ENCODE measurements around the gene TFF2.

The TFF2 gene

DNA sequence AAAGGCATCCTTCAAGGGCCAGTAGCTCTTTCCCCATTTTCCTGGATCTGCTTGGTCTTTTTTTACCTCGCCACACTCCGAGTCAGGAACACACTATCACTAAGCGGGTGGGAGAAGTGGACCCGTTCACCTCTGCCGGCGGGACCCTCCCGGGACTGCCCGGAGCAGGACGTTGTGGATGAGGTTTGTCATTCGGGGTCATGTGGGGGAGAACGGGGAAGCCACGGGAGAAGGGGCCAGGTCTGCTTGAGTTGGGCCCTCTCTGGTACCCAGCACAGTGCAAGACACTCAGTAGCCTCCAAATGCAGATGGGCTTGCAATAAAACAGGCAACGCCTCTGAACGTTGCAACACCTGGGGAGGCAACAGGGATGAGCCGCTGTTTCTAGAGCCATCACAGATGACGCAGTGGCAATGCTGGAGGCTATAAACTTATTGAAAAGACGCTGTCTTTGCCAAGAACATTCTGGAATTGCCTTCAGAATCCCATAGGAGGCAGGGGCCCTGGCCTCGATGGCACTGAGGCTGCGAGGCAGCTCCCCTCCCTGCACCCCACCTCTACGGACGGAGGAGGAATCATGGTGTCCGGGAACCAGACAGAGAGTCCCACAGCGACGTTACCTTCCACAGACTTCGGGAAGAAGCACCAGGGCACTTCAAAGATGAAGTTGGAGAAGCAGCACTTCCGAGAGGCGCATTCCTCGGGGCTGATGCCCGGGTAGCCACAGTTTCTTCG lies 3.8 kb downstream of the TFF2 start:
- no peak for DNase-seq (ENCODE audit: low read depth in 3 of 3)

DNA sequence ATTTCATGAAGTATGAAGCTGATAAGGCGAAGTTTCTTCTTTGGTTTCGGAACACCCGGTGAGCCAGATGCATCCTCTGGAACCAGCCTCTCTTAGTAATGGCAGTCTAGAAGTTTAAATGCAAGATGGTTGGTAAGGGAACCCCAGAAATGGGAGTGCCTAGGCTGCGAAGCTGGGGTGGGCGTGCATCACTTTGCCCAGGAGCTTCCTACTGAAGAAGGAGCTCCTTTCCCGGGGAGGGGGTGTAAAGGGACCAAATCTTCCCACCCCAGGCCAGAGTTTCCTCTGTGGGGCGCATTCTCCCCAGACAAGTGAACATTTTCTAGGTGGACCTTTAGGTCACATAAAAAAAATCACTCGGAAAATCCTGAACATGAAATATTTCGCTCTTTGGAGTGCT lies 4.4 kb downstream of the TFF2 start:
- DNase-seq (ENCODE audit: low read depth in 3 of 3) = no peak

DNA sequence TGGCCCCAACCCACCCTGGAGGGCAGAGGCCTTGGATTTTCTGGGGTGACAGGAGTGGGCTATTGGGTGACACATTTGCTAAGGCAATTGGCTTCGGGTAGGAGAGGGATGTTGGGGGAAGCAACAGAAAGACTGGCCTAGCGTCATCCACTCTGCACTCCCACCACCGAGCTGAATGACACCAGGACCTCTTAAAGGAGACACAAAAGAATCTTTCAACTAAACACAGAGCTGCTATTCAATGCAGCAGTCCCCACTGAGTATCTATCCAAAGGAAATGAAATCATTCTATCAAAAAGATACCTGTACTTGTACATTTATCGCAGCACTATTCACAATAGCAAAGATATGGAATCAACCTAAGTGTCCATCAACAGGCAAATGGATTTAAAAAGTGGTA lies 6.2 kb downstream of the TFF2 start:
- DNase-seq (ENCODE audit: low read depth in 3 of 3) = no peak

DNA sequence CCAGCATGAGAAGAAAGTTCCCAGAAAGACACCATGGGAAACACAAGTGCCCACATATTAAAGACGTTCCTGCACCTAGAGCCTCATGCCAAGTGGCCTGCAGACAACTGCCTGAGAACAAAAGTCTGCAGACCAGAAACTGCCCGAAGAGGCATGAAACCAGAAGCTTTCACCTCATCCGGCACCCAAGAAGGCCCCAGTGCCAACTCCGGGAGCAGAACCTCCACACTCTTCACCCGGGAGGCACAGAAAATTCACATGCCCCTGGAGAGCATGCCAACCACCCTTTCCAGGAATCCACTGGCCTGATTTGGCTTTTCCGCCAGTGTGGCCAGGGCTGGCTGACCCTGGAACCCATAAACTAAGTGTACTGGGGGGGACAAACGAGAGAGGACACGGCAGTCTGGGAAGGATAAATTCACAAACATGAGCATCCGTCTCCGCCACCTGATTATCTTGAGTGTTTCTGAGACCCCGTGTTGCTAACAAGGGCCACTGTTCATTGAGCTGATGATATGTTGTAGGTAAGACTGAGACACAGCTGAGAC lies 6.8 kb downstream of the TFF2 start:
- DNase-seq (ENCODE audit: low read depth in 3 of 3) = no peak

DNA sequence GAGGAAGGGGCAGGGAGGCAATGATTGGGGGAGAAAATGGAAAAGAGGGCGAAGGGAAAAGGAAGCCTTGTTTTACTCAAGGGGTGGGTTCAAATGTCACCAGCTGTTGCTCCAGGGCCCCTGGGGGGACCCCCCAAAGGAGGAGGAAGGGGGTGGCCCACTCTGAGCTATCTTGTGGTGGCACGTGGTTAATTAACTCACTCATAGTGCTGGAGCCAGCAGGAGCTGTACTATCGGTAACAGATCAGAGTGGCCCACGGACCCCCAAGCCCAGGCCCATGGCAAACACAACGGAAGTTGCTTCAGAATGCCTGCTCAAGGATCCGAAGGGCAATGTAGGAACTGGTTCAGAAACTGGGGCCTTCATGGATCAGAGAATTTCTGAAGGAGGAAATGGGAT lies 7.2 kb downstream of the TFF2 start:
- DNase-seq (ENCODE audit: low read depth in 3 of 3) = no peak

DNA sequence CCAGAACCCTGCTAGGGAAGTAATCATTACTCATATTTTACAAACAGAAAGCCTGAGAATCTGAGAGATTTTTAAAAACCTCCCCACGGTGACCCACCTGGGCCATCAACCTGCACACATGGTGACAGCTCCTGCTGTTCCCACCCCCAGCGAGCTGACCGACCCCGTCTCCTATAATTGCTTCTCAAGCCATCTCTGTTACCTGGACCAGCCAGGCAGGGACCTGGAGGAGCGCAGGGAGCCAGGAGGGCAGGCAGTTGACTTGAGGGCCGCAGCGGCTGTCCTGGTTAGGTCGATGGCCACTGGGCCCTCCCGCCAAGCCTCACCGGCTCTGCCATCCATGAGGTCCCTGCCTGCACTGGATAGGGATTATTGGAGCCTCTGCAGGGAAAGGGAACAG lies 7.7 kb downstream of the TFF2 start:
- no peak for DNase-seq (ENCODE audit: low read depth in 3 of 3)

DNA sequence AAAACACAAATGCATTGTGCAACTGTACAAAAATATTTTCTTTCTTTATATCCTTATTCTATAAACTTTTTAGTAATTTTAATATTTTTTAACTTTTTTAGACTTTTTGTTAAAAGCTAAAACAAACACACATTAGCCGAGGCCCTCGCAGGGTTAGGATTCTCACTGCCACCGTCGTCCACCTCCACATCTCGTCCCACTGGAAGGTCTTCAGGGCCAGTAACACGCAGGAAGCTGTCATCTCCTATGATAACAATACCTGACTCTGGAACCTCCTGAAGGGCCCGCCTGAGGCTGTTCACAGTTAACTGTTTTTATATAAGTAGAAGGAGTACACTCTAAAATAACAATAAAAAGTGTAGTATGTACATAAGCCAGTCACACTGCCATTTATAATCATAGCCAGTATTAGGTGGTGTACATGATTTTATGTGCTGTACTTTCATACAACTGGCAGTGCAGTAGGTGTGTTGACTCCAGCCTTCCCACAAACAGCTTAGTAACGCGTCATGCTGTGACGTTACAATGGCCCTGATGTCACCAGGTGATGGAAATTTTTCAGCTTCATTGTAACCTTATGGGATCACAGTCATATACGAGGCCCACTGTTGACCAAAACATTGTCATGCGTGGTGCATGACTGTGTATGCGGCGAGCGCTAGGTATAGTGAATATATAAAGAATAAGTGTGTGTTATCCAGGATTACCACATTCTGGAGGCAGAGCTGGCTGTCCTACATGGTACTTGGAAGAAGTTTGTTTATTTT lies 8.8 kb downstream of the TFF2 start:
- DNase-seq (ENCODE audit: low read depth in 3 of 3) = no peak

DNA sequence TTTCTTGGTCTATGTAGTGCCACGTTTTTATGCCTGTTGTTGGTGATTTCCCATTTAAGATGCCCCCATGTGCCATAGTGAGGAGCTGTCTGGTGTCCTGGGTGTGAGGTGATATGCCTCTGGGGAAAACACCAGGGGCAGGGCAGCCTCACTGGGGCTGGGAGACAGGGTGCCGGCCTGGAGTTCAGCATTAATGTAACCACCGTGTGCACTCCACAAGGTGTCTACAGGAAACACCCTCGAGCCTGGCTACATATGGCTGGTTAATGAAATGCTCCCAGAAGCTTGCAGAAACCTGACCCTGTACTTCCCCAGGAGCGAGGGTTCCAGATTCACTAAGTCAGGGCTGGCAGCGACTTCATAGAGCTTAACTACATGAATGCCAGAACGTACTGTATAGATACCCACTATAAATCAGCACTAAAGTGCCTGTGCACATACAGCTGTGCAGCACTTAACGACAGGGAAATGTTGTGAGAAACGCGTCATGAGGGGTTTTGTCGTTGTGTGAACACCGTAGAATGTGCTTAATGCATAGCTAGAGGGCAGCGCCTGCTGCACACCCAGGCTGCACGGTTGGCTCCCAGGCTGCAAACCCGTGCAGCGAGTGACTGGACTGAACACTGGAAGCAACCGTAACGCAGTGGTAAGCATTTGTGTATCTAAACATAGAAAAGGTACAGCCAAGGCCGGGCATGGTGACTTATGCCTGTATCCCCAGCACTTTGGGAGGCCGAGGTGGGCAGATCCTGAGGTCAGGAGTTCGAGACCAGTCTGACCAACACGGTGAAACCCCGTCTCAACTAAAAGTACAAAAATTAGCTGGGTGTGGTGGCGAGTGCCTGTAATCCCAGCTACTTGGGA lies 10.4 kb downstream of the TFF2 start:
- DNase-seq (ENCODE audit: low read depth in 3 of 3) = no peak

DNA sequence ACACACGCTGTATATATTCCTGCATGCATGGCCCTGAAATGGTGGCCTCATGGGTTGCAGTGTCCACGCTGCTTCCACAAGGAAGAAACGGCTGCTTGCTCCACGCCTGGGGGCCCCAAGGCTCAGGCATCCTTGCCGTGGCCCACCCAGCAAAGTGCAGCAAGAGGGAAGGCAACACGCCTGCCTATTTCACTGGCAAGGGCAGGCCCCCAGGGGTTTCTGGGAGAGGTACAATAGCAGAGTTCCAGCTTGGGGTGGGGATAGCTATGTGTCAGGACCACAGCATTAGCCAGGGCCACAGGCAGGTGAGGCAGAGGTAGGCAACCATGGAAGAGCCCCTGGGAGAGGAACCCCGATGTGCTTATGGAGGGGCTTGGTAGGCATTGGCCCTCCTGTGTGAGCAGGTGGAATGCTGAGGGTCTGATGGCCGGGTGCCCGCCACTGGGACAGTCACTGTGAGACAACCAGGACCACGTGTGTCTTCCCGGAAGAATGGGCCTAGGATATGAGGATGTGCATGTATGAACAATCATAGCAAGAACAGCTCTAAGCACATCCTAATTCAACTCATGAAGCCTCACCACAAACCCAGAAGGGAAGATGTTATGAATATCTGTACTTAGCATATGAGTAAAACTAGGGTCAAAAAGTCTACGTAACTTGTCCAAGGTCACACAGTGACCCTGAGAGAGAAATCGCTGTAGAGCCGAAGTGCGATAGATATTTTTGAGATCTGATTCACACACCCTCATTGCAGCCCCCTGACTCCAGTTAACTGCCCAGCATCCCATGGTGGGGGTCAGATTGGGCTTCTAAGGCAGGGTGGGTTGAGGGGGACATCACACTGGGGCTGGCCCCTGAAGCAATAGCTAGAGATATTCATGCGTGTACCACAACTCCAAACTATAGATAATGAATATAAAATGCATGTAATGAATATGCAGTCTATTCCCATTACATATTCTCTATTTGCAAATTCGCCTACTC lies 11.8 kb downstream of the TFF2 start:
- DNase-seq (ENCODE audit: low read depth in 3 of 3) = no peak

DNA sequence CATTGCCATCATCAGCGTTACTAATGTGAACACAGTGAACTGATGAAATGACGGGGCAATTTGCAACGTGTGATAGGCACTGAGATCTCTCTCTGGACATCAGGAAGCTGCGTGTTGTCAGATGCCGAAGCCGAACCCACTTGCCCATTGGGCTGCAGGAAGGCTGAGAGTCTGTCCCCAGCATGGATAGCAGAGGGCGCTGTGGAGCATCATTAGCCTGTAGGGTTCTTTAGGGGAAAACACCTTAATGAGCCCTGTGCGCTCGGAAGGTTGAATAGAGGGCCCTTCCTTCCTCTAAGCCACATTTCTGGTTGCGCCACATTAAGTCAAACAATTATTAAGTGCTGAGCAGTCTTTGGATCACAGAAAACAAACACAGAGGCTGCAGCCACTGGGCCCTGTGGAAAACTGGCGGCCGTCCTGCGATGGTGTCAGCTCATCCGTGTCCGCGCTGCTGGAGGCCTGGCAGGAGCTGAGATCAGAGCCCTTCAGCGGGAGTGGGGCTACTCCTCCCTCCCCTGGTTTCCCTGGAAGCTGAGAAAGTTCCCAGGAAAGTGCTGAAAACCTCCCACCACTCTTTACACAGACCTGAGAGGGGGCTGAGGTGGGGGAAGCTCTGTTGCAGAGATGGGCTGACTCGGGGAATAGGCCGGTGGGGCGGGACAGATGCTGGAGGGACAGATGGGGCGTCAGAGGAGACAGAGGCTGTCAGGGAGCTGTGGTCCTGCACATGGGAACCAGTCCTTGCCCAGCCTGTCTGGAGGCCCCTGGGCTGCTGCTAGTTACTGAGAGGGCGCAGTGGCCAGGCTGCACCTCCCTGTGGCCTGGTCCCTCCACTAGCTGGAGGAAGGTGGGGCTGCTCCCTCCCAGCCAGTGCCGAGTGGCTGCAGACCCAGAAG lies 12.7 kb downstream of the TFF2 start:
- peak; percentile 62 to 81 (median 80) for DNase-seq (ENCODE audit: low read depth in 3 of 3)

DNA sequence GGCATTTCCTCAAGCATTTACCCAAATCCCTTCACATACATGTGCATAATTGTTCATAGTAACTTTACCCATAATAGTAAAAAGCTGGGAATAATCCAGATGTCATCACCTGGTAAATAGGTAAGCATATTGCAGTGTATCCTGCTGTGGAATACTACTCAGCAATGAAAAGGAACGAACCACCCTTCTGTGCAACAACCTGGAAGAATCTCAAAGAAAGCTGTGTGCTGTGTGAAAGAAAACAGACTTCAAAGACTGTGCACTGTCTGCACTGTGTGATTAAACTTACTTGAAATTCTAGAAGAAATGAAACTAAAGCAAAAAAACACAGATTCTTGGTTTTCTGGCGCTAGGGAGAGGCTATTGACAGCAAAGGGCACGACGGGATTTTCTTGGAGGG lies 13.5 kb downstream of the TFF2 start:
- DNase-seq (ENCODE audit: low read depth in 3 of 3) = no peak

DNA sequence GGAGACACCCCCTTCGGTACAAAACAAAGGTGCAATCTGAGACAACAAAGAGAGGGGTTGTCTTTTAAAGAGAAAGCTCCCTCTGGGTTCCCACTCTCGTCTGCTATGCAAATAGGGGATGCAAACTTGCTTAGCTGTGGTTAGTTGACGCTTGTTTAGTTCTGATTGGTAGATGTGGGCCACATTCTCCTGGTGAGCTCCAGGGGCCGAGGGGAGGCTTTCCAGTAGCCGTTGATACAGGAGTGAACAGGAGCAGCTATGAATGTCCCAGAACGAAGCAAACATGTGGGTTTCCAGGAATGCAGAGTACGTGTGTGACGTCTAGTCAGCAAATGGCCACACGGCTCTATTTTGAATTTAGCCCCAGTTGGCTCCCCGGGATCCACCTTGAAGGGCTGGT lies 14.7 kb downstream of the TFF2 start:
- no peak for DNase-seq (ENCODE audit: low read depth in 3 of 3)

DNA sequence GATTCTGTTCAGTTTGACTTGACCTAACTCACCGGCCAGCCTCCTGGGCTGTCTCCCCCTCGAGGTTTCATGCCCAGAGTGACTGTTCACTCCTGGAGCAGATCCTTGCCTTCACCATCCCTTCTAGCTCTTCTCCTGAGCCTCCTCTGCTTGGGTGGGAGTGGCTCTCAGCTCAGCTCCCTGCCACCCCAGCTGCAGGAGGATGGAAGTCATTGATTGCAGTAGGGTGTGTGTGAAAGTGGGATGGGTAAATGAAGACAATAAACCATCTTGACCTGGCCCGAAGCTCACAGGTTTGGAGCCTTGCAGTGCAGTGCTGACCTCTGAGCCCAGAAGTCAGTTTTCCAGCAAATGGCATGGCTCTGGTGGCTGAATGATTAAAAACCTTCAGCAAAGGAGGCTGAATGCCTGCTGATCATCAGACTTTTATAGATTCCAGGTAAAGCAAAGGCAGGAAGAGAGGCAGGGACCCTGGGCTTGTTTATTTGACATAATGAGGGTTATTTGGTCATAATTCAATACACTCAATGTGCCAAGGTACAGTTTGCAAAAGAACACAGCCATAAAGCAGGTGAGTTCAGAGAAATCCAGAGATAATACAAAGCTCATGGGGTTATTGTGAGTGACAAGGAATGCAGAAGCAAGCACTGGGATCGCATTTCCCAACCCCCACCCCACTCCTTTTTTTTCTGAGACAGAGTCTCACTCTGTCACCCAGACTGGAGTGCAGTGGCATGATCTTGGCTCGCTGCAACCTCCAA lies 18.1 kb downstream of the TFF2 start:
- no peak for DNase-seq (ENCODE audit: low read depth in 3 of 3)

DNA sequence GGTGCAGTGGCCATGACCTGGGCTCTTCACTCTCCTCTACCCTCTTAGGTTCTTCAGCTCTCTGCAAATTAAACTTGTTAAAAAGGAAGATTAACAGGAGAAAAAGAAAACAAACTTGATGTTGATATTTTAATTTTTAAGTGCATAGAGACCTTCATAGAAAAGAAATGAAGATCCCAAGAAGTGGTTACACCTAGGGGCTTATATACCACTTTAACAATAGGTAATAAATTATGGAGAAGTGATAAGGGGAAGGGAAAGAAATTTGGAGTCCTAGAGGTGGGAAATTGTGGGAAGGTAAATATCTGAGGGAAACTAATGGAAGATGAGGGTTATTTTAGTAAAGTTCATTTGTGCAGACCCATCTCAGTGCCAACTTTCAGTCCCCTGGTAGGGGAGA lies 19.1 kb downstream of the TFF2 start:
- DNase-seq (ENCODE audit: low read depth in 3 of 3) = no peak

DNA sequence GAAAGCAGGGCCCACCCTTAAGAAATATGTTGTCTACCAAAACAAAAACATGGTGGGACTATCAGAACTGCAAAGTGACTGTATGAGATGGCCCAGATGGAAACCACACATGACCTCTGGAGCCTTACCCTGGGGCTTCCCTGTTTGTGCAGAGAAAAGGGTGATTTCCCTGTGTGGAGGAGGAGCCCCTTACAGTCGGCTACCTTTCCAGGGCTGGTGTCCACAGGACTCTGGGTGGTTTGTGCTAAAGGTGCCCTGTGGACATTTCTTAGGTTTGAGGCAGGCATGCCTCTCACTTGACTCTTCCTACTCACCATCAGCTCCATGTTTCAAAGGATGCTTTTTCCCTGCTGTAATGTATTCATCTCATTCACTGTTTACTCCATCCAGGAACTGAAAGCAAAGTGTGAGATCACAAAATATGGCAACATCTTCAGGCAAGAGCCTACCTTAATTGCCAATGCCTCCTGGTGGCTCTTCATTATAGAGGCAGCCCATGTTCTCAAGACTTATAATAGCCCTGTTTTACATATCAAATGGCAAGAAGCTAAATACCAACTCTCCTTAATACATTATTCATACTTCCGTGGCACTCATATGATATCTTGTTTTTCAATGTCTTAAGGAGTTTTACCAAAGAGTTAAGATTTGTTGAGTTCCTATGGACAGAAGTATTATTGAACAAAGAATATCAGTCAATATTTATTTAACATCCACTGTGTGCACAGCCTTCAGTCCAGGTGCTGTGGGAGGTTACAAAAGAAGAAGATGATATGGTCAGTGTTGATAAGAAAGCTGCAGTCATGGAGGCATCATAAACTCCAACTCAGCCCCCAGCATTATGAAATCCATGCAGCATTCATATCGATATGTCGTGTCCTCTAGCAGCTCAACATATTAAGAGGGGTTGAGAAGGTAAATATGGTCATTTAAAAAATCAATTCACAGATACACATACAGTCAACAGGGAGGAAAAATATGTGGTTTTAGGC lies 20.1 kb downstream of the TFF2 start:
- no peak for DNase-seq (ENCODE audit: low read depth in 3 of 3)

DNA sequence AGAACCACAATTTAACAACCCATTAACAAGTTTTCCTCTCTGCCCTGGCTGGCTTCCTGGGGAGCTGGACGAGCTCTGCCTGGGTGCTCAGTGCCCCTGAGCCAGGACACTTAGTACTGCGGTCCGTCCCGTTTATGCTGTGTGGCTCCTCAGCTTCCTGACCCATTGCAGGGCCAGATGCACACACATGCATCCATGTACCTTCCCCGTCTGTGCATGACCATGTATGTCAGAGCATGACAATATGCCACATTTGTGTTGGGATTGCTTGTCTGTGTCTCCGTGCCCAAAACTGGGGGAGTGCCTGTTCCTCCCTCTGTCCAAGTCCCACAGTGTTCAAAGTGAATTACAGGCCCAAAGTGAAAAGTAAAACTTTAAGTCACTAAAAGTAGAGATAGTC lies 25.9 kb downstream of the TFF2 start:
- no peak for DNase-seq (ENCODE audit: low read depth in 3 of 3)

DNA sequence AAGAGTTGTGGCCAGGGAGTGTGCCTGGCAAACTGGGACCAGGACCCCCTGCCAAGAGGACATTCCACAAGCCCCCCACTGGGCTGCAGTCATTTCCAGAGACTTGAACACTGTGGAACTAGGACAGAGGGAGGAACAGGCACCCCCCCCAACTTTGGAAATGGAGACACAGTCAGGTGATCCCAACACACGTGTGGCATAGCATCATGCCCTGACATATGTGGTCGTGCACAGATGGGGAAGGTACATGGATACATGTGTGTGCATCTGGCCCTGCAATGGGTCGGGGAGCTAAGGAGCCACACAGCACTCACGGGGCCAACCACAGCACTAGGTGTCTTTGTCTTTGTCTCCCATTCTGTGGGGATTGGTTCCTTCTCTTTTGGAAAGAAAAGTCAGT lies 28.9 kb downstream of the TFF2 start:
- no peak for DNase-seq (ENCODE audit: low read depth in 3 of 3)

DNA sequence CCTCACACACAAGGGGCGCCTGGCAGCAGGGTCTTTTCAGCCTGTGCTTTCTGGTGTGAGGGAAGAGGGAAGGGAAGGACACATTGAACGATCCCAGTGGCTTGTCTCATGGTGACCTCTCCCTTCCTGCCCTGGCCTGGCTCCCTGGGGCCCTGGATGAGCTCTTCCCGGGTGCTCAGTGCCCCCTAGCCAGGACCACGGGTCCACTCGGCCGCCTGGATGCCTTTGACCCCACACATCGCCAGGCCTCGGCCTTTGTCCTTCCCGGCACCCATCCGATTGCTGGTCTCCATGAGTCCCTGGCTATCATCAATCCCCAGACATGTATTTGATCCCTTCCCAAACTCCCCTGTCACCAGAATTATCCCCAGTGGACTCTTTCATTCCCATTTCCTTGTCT lies 29.6 kb downstream of the TFF2 start:
- no peak for DNase-seq (ENCODE audit: low read depth in 3 of 3)
